ENCODE measurements around the gene PIPOX.

Gene PIPOX, protein sequence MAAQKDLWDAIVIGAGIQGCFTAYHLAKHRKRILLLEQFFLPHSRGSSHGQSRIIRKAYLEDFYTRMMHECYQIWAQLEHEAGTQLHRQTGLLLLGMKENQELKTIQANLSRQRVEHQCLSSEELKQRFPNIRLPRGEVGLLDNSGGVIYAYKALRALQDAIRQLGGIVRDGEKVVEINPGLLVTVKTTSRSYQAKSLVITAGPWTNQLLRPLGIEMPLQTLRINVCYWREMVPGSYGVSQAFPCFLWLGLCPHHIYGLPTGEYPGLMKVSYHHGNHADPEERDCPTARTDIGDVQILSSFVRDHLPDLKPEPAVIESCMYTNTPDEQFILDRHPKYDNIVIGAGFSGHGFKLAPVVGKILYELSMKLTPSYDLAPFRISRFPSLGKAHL

GRCh38 chr17:29042679-29043538 lies at the start of gene PIPOX:
PIPOX (plus strand) TSS chr17:29043141; CDS start chr17:29043226, 85 bp downstream.
- no peak for DNase-seq (ENCODE audit: low read depth)
- no peak within 1 kb of the TSS for H3K4me3 ChIP-seq (ENCODE audit: low read length)
- TF ChIP-seq, protein P1, sequence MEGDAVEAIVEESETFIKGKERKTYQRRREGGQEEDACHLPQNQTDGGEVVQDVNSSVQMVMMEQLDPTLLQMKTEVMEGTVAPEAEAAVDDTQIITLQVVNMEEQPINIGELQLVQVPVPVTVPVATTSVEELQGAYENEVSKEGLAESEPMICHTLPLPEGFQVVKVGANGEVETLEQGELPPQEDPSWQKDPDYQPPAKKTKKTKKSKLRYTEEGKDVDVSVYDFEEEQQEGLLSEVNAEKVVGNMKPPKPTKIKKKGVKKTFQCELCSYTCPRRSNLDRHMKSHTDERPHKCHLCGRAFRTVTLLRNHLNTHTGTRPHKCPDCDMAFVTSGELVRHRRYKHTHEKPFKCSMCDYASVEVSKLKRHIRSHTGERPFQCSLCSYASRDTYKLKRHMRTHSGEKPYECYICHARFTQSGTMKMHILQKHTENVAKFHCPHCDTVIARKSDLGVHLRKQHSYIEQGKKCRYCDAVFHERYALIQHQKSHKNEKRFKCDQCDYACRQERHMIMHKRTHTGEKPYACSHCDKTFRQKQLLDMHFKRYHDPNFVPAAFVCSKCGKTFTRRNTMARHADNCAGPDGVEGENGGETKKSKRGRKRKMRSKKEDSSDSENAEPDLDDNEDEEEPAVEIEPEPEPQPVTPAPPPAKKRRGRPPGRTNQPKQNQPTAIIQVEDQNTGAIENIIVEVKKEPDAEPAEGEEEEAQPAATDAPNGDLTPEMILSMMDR (conservative IDR thresholded peaks at IDR 0.05; ENCODE audit: low read length) = no peak

- TF ChIP-seq, protein P1 (conservative IDR thresholded peaks at IDR 0.05; ENCODE audit: low read length) = no peak
- H3K4me3 ChIP-seq (ENCODE audit: low read length) = no peak overlapping the region
- no peak for DNase-seq (ENCODE audit: low read depth)
Observed at GRCh38 chr17:28993645-28994426, 49.1 kb upstream of the PIPOX start.

- DNase-seq (ENCODE audit: low read depth) = no peak
- TF ChIP-seq, protein P1 (conservative IDR thresholded peaks at IDR 0.05; ENCODE audit: low read length) = no peak
- H3K4me3 ChIP-seq (ENCODE audit: low read length) = no peak overlapping the region
Observed at GRCh38 chr17:28996554-28997096, 46.3 kb upstream of the PIPOX start.

DNA sequence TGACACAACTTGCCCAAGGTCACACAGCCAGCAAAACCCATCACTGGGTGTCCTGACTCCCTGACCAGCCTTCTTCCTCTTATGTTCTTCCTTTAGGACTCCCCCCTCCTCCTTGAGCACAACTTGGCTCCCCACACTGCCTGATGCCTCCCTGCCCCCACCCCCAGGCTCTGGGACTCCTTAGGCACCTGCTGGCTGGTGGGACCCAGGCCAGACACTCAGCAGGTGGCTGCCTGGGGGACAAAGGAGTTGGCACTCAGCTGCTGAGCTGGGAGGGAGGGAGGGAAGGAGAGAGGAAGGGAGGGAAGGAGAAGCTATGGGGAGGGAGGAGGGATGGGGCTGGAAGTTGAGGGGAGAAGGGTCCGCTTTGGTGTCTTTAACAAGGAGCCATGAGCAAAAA lies 45.1 kb upstream of the PIPOX start:
- TF ChIP-seq, protein P1 (conservative IDR thresholded peaks at IDR 0.05; ENCODE audit: low read length) = no peak
- no peak for DNase-seq (ENCODE audit: low read depth)

GRCh38 chr17:28999206-28999605 lies 43.7 kb upstream of the PIPOX start:
- H3K4me3 ChIP-seq (ENCODE audit: low read length) = no peak overlapping the region
- TF ChIP-seq, protein P1 (conservative IDR thresholded peaks at IDR 0.05; ENCODE audit: low read length) = no peak
- DNase-seq (ENCODE audit: low read depth) = no peak

More for the DNA sequence above, 45.1 kb upstream of the PIPOX start:
- no peak overlapping the region for H3K4me3 ChIP-seq (ENCODE audit: low read length)

DNA sequence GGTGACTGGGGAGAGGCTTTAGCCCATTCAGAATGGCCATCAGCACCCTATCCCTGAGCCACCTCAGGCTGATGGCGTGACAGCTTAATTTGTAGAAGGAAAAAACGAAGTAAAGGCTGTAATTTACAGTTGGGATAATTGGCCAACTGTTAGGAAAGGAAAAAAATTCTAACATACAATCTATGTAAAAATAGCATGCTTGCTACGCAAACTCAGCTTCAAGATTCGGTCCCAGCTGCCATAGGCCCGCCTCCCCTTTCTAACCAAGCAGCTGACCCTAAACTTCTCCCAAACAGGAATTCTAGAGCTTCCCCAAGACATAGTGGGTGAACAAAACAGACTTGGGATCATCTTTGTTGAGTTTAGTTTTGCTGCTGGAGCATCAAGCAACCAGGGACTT lies 42.0 kb upstream of the PIPOX start:
- TF ChIP-seq, protein P1 (conservative IDR thresholded peaks at IDR 0.05; ENCODE audit: low read length) = no peak
- no peak overlapping the region for H3K4me3 ChIP-seq (ENCODE audit: low read length)
- DNase-seq (ENCODE audit: low read depth) = no peak

All from AG10803 (cell line).